Uterus (tissue), 4 donors: ENCODE data around the gene TMEM45A. TPM values are rescaled to one million over a fixed set of nuclear protein-coding genes. Genes with fewer than 3 reads are reported as not detected.

Source experiments
- DNase-seq, 2 donors: peaks; one replicate each; pipeline ENCODE4 v3.0.0-alpha.2; 2019 to 2020
- H3K27ac ChIP-seq, 2 donors: fragments of 200-600 bp; sonication (generic); 1 replicate in 1 of 2; 2 replicates in 1 of 2; pipeline ENCODE4 v1.5.1; 2016 to 2018
- H3K27me3 ChIP-seq, 2 donors: fragments of 200-600 bp; sonication (generic); one replicate each; pipeline ENCODE4 v1.5.1; 2018 to 2019; ENCODE audit warnings: control low read depth in 1 of 2
- H3K36me3 ChIP-seq, 2 donors: fragments of 200-600 bp; sonication (generic); one replicate each; pipeline ENCODE4 v1.5.1; 2019; ENCODE audit warnings: control low read depth in 1 of 2
- H3K4me1 ChIP-seq, 2 donors: fragments of 200-600 bp; sonication (generic); one replicate each; pipeline ENCODE4 v1.5.1; 2018 to 2019; ENCODE audit warnings: control low read depth in 1 of 2
- H3K4me3 ChIP-seq, 2 donors: fragments of 200-600 bp; sonication (generic); 1 replicate in 1 of 2; 2 replicates in 1 of 2; pipeline ENCODE4 v1.5.1; 2018 to 2019; ENCODE audit warnings: mild to moderate bottlenecking in 1 of 2
- H3K9me3 ChIP-seq, 2 donors: fragments of 200-600 bp; sonication (generic); one replicate each; pipeline ENCODE4 v1.5.1; 2019; ENCODE audit warnings: control low read depth in 1 of 2
- CTCF ChIP-seq, 4 experiments: fragments of 200-600 bp in 2 of 4; fragments of 450-650 bp in 2 of 4; sonication (generic) in 2 of 4; IDR thresholded peaks; one replicate each; pipeline ENCODE4 v1.5.1; 2016 to 2019; ENCODE audit warnings: antibody characterized with exemption in 4 of 4, mild to moderate bottlenecking in 2 of 4, moderate library complexity in 1 of 4
- POLR2A ChIP-seq, 2 donors: fragments of 450-650 bp; IDR thresholded peaks; one replicate each; pipeline ENCODE4 v1.6.1; 2016; ENCODE audit warnings: antibody characterized with exemption in 2 of 2, mild to moderate bottlenecking in 1 of 2, moderate library complexity in 1 of 2
- intact Hi-C: fragments of 100-400 bp; cut with DNase I; formaldehyde crosslinking; loops from one replicate; pipeline ENCODE4 v1.15.1; 2023; ENCODE audit warnings: low total_unique reads
- total RNA-seq, 4 donors: library from RNA; depleted of rRNA in 3 of 4; stranded (reverse); fragments of >200 nt in 3 of 4; gene quantifications; one replicate each; pipeline versions ENCODE4 v1.1.0 to v1.2.4, GENCODE V29; 2014 to 2023
- donor health status: DM: yes; HTN: yes; CAD: no.

Gene TMEM45A
- total RNA-seq, 4 donors from 2014 or later = 15.4 to 51.0 (median 28.3) TPM

GRCh38 chr3:100611221-100611620 is 118.8 kb downstream of the TMEM45A start:
- intact Hi-C loops = no loop called here
- no peaks in the 10 kb centered on the region for H3K27me3 ChIP-seq
- no peaks in the 10 kb centered on the region for H3K36me3 ChIP-seq
- H3K4me3 ChIP-seq = no peak overlapping the region
- no peak overlapping the region for H3K27ac ChIP-seq
- no peak for DNase-seq
- H3K4me1 ChIP-seq = no peaks in the 10 kb centered on the region
- no peaks in the 10 kb centered on the region for H3K9me3 ChIP-seq
- no peak for TF ChIP-seq POLR2A (IDR thresholded peaks at IDR 0.05)
- no peak for TF ChIP-seq CTCF (IDR thresholded peaks at IDR 0.05)

- DNase-seq = no peak
- no peaks in the 10 kb centered on the region for H3K9me3 ChIP-seq
- H3K27me3 ChIP-seq = no peaks in the 10 kb centered on the region
- TF ChIP-seq POLR2A (IDR thresholded peaks at IDR 0.05) = no peak
- TF ChIP-seq CTCF (IDR thresholded peaks at IDR 0.05) = no peak
- H3K4me1 ChIP-seq = no peaks in the 10 kb centered on the region
- no peaks in the 10 kb centered on the region for H3K36me3 ChIP-seq
- intact Hi-C loops = no loop called here
- H3K27ac ChIP-seq = no peak overlapping the region
- H3K4me3 ChIP-seq = no peak overlapping the region
Measured at GRCh38 chr3:100613721-100614390, 121.4 kb downstream of the TMEM45A start.

- no peak for TF ChIP-seq CTCF (IDR thresholded peaks at IDR 0.05)
- TF ChIP-seq POLR2A (IDR thresholded peaks at IDR 0.05) = no peak
- Histone ChIP-seq H3K36me3 (no peaks in the 10 kb centered on the region), H3K4me1 (no peaks in the 10 kb centered on the region), H3K9me3 (no peaks in the 10 kb centered on the region), H3K4me3 (no peak overlapping the region), H3K27me3 (no peaks in the 10 kb centered on the region), H3K27ac (no peak overlapping the region)
- intact Hi-C loops = no loop called here
- DNase-seq = no peak
Measured at GRCh38 chr3:100614941-100615340, 122.5 kb downstream of the TMEM45A start.

- intact Hi-C loops = no loop called here
- H3K36me3 ChIP-seq = no peaks in the 10 kb centered on the region
- TF ChIP-seq CTCF (IDR thresholded peaks at IDR 0.05) (no peak), POLR2A (IDR thresholded peaks at IDR 0.05) (no peak)
- no peaks in the 10 kb centered on the region for H3K9me3 ChIP-seq
- no peak for DNase-seq
- no peak overlapping the region for H3K4me3 ChIP-seq
- no peaks in the 10 kb centered on the region for H3K4me1 ChIP-seq
- H3K27me3 ChIP-seq = no peaks in the 10 kb centered on the region
- no peak overlapping the region for H3K27ac ChIP-seq
Measured at GRCh38 chr3:100615684-100616083, 123.3 kb downstream of the TMEM45A start.

GRCh38 chr3:100621251-100621650 is 128.8 kb downstream of the TMEM45A start:
- Histone ChIP-seq H3K4me3 (no peak overlapping the region), H3K27me3 (no peaks in the 10 kb centered on the region), H3K27ac (no peak overlapping the region), H3K36me3 (no peaks in the 10 kb centered on the region), H3K9me3 (no peaks in the 10 kb centered on the region), H3K4me1 (no peaks in the 10 kb centered on the region)
- intact Hi-C loops = no loop called here
- TF ChIP-seq CTCF (IDR thresholded peaks at IDR 0.05) = no peak
- no peak for TF ChIP-seq POLR2A (IDR thresholded peaks at IDR 0.05)
- DNase-seq = no peak

Other genes starting within 250 kb of the TMEM45A start
- 100 to 1,000 TPM in 2 of 4 donors, 10 to 100 TPM in 2; 40.7 to 397 (median 101) TPM for gene TBC1D23, start 231.6 kb upstream of the TMEM45A start, total RNA-seq
- 10 to 100 TPM; 12.4 to 39.0 (median 19.2) TPM for gene NIT2, start 157.9 kb upstream of the TMEM45A start, total RNA-seq
- 10 to 100 TPM; 16.8 to 86.1 (median 35.9) TPM for gene TOMM70, start 91.5 kb upstream of the TMEM45A start, total RNA-seq
- gene LNP1, start 91.1 kb upstream of the TMEM45A start, total RNA-seq = 10 to 100 TPM in 1 of 4 donors, 1 to 10 TPM in 2, not detected in 1; 1.3 to 12.9 (median 4.4) TPM
- under 1 TPM in 2 of 4 donors, not detected in 2; 0.21 to 0.70 TPM for gene ADGRG7, start 117.0 kb downstream of the TMEM45A start, total RNA-seq
- 100 to 1,000 TPM in 1 of 4 donors, 10 to 100 TPM in 3; 36.6 to 133 (median 61.7) TPM for gene TFG, start 216.9 kb downstream of the TMEM45A start, total RNA-seq